Type B pancreatic cell (in vitro differentiated cells): ENCODE results near the gene B3GNT5. TPM values are rescaled to one million over a fixed set of nuclear protein-coding genes. Genes with fewer than 3 reads are reported as not detected.

Source experiments
- DNase-seq: peaks from one replicate; pipeline ENCODE4 v3.0.0; 2021; ENCODE audit warnings: mixed read lengths; ENCODE audit not compliant: unreplicated experiment; ENCODE audit errors: extremely low spot score
- H3K27ac Mint-ChIP-seq: 2 replicates; pipeline ENCODE4 v1.8.0; 2021; ENCODE audit warnings: mild to moderate bottlenecking, mixed read lengths
- H3K27me3 Mint-ChIP-seq: 2 replicates; pipeline ENCODE4 v1.8.0; 2021; ENCODE audit warnings: mixed read lengths
- H3K36me3 Mint-ChIP-seq: 2 replicates; pipeline ENCODE4 v1.8.0; 2021; ENCODE audit warnings: mixed read lengths
- H3K4me1 Mint-ChIP-seq: one replicate; pipeline ENCODE4 v1.8.0; 2021; ENCODE audit warnings: mixed read lengths; ENCODE audit not compliant: unreplicated experiment
- H3K4me3 Mint-ChIP-seq: 2 replicates; pipeline ENCODE4 v1.8.0; 2021; ENCODE audit warnings: mild to moderate bottlenecking, mixed read lengths
- H3K9me3 Mint-ChIP-seq: 2 replicates; pipeline ENCODE4 v1.8.0; 2021; ENCODE audit warnings: mixed read lengths
- total RNA-seq: library from RNA; stranded (reverse); gene quantifications from 2 replicates; pipeline ENCODE4 v1.2.1, GENCODE V29; 2021; ENCODE audit warnings: low replicate concordance
- TF ChIP-seq, protein P1 (sequence below): fragments of 200-600 bp; sonication (generic); conservative IDR thresholded peaks from 2 replicates; pipeline ENCODE4 v1.5.0; 2021; ENCODE audit warnings: antibody characterized with exemption, mild to moderate bottlenecking

The B3GNT5 gene
- total RNA-seq, 1 donor from 2014 or later: 28.7 TPM

DNA sequence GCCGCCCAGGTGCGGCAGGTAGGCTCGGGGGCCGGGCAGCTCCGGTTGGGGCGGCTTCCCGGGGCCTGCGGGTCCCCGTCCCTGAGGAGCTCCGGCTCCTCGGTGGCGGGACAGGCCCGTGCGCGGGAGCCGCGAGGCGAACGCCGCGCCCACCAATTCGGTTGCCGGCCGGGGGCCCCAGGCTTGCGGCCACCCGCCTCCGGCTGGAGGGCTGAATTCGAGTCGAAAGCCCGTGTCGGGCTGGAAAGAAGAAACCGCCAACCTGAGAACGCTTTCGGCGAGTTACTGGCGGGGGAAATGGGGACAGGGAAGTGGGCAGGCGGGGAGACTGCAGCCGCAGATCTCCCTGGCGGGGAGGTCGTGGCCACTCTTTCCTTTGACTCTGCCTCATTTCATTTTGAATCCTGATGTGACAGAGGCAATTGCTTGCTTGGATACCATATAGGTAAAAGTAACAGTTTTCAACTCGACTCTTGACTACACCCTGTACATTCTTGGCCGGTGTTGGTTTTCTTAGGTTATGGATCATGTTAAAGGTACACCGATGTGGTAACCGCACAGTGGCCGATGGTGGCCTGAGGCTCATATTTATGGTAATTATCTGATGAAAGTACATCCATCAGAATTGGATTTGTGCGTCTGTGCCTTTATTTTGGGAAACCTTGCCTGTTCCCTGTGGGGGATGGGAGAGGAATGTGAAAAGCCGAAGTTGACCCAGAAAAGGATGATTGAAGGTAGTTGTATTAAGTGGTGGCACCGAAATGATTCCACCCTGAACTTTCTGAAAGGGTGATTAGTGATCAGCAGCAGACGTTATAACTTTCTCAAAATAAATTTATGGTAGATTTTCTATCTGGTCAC, 1.7 kb downstream of the B3GNT5 start:
- H3K36me3 Mint-ChIP-seq: peaks cover 19% of the 10 kb centered on the region
- peak overlapping the region; percentile 91 for H3K4me3 Mint-ChIP-seq
- H3K27me3 Mint-ChIP-seq: no peaks in the 10 kb centered on the region
- H3K27ac Mint-ChIP-seq: peak overlapping the region; percentile 92
- H3K4me1 Mint-ChIP-seq: peaks cover 34% of the 10 kb centered on the region
- TF ChIP-seq, protein P1, sequence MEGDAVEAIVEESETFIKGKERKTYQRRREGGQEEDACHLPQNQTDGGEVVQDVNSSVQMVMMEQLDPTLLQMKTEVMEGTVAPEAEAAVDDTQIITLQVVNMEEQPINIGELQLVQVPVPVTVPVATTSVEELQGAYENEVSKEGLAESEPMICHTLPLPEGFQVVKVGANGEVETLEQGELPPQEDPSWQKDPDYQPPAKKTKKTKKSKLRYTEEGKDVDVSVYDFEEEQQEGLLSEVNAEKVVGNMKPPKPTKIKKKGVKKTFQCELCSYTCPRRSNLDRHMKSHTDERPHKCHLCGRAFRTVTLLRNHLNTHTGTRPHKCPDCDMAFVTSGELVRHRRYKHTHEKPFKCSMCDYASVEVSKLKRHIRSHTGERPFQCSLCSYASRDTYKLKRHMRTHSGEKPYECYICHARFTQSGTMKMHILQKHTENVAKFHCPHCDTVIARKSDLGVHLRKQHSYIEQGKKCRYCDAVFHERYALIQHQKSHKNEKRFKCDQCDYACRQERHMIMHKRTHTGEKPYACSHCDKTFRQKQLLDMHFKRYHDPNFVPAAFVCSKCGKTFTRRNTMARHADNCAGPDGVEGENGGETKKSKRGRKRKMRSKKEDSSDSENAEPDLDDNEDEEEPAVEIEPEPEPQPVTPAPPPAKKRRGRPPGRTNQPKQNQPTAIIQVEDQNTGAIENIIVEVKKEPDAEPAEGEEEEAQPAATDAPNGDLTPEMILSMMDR: no peak
- H3K9me3 Mint-ChIP-seq: no peaks in the 10 kb centered on the region
- peak; percentile 74 for DNase-seq

DNA sequence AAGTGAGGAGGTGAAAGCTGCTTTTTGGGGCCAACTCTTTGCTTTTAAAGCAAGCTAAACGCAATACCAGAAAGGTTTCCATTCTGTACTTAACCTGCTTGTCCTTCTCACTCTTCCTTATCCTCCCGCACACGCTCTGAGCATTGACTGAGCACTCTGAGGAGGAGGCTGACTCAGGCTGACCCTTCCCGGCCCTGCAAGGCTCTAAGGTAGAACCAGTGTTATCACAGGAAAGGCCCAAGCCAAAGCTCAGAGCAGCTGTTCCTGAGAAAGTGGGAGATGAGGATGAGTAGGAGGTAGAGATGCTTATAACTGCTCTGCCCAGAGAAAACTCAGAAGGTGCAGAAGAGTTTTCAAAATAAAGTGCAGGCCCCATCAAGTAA, 2.3 kb downstream of the B3GNT5 start:
- Mint-ChIP-seq H3K4me3 (peak overlapping the region; percentile 91), H3K27ac (peak overlapping the region; percentile 92), H3K36me3 (peaks cover 19% of the 10 kb centered on the region), H3K27me3 (no peaks in the 10 kb centered on the region), H3K4me1 (peaks cover 39% of the 10 kb centered on the region), H3K9me3 (no peaks in the 10 kb centered on the region)
- TF ChIP-seq, protein P1: no peak
- no peak for DNase-seq

DNA sequence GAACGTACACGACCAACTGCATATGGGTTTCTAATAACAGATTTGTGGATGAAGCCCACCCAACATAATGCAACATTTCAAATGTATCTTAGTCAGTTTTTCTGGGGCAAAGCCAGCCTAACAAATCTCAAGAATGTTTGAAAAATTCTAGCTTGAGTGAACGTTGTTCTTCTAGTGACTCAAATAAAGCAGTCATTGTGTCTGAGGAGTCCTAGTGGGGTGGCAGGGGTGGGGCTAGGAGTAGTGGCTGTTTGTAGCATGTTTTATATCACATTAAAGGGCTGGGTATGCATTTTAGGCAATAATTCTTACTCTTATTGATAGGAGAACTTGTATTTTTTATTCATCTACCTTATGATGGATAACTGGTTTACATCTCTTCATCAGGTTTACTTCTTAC, 6.0 kb downstream of the B3GNT5 start:
- no peak for DNase-seq
- Mint-ChIP-seq H3K27ac (no peak overlapping the region), H3K36me3 (peaks cover 19% of the 10 kb centered on the region), H3K4me1 (peaks cover 44% of the 10 kb centered on the region), H3K27me3 (no peaks in the 10 kb centered on the region), H3K4me3 (no peak overlapping the region), H3K9me3 (no peaks in the 10 kb centered on the region)
- TF ChIP-seq, protein P1: no peak

DNA sequence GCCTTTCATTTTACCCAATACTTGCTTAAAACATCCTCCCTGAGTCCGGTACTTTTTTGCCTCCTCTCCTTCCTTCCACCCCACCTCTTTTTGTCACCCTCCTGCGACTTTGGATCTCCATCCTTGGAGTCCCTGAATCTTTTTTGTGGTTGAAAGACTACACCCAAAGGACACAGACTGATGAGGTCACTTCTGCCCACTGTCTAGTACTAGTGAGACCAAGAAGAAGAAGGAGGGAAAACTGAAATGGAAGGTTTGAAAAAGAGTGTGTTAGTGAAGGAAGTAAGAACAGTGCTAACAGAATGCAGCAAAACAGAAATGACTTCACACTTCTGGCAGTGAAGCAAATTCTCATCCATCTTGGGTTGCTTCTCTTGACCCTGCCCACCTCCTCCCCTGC, 6.6 kb downstream of the B3GNT5 start:
- Mint-ChIP-seq H3K27ac (no peak overlapping the region), H3K4me3 (no peak overlapping the region), H3K4me1 (peaks cover 44% of the 10 kb centered on the region), H3K27me3 (no peaks in the 10 kb centered on the region), H3K36me3 (peaks cover 19% of the 10 kb centered on the region), H3K9me3 (no peaks in the 10 kb centered on the region)
- DNase-seq: no peak
- TF ChIP-seq, protein P1: no peak

DNA sequence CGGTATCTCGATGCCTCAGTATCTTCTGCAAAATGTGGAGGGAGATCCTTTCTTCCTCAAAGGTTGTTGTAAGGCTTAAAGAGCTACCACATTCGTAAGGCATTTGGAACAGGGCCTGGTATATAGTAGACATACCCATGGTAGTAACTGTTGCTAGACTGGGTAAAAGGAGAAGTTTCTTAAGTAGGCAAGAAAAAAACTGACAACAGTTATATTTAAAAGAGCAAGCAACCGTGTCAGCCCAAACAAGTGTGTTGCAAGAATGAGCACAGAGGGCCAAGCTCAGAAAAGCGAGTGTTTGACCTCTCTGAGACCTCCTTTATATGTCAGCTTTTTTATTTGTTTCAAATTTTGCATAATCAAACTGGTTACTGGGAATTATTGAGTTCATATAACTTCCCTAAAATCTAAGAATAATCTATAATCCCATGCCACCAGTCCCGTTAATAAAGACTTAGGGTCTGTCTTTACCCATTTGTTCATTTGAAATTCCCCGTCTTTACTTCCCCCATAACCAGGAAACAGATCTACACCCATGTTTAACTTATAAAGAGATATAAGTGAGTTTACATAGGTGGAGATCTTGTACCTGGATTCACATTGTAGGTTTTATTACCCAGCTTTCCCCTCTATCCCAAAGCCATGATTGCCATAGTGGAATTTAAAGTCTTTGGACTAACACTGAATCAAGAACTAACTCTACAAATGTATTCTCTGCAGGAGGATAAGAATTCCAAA, 7.3 kb downstream of the B3GNT5 start:
- Mint-ChIP-seq H3K36me3 (peaks cover 19% of the 10 kb centered on the region), H3K4me3 (no peak overlapping the region), H3K4me1 (peaks cover 40% of the 10 kb centered on the region), H3K27me3 (no peaks in the 10 kb centered on the region), H3K9me3 (no peaks in the 10 kb centered on the region), H3K27ac (peak overlapping the region; percentile 35)
- TF ChIP-seq, protein P1: no peak
- DNase-seq: no peak
